ENCODE data around the gene CACNA1H. TPM values are rescaled to one million over a fixed set of nuclear protein-coding genes. Genes with fewer than 3 reads are reported as not detected.

The CACNA1H gene
- total RNA-seq: 1 to 10 TPM in 1 of 2 donors, under 1 TPM in 1; under 0.01 to 1.7 TPM

GRCh38 chr16:1152651-1153259, at the start of gene CACNA1H:
TSS of gene CACNA1H (plus strand) at chr16:1153106. CDS start at chr16:1153738, 632 bp downstream.

GRCh38 chr16:1225051-1225451, 72.1 kb downstream of the CACNA1H start, which contains the start of gene TPSG1:
TSS of gene TPSG1 (minus strand) at chr16:1225268. CDS start at chr16:1225252, 16 bp downstream.

GRCh38 chr16:1230084-1230470, 77.2 kb downstream of the CACNA1H start, which contains the start of gene TPSB2:
TSS of gene TPSB2 (minus strand) at chr16:1230184. CDS start at chr16:1229951, 233 bp downstream.

DNA sequence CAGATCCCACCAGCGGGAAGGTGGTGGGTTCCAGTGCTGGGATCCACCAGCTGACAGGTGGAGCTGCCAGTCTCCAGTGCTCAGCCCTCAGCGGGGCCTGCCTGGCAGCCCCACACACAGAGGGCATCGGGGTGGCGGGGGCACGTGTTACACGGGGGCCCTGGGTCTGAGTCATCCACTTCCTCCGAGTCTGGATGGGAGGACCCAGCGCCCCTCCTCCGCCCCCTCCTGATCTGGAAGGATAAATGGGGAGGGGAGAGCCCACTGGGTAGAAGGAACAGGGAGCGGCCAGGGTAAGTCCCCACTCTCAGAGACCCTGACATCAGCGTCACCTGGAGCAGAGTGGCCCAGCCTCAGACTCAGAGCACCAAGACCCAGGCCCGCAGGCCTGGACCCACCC, 87.5 kb downstream of the CACNA1H start, which contains the start of gene TPSAB1:
Gene TPSAB1, plus strand, starts transcription at position 270 of the 400 bp plus-strand sequence. CDS start 234 bp downstream, outside the sequence.

DNA sequence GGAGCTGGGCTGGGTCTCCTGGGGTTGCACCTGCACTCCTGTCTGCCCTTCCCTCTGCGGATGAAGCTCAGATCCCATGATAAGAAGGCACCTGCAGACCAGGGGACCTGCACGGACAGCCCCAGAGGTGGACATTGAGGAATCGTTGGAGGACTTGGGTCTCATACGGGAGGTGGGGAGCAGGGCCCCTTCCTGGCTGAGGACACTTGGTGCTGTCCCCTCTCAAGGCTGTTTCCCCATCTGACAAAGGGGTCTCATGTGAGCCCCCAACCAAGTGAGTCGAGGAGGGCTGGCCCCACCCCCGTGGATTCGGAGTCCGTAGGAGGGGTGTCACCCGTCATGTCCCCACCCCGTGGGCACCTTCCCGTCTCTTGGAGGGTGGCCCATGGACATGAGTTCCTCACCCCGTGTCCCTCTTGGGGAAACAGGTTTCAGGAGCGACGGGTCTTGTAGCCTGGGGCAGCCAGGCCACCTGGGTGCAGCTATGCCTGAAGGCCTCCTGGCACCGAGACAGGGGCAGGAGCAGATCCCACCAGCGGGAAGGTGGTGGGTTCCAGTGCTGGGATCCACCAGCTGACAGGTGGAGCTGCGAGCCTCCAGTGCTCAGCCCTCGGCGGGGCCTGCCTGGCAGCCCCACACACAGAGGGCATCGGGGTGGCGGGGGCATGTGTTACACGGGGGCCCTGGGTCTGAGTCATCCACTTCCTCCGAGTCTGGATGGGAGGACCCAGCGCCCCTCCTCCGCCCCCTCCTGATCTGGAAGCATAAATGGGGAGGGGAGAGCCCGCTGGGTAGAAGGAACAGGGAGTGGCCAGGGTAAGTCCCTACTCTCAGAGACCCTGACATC, 102.6 kb downstream of the CACNA1H start, which contains the start of gene TPSD1:
Gene TPSD1, plus strand, starts transcription at position 794 of the 847 bp plus-strand sequence. CDS start 212 bp downstream, outside the sequence.

Other genes starting within 250 kb of the CACNA1H start
- gene LMF1, start 182.1 kb upstream of the CACNA1H start, total RNA-seq: 10 to 100 TPM; 23.0 to 35.8 TPM
- gene SOX8, start 171.3 kb upstream of the CACNA1H start, total RNA-seq: 10 to 100 TPM in 1 of 2 donors, 1 to 10 TPM in 1; 1.0 to 14.3 TPM
- not detected for gene SSTR5, start 80.4 kb upstream of the CACNA1H start, total RNA-seq
- gene C1QTNF8, start 56.9 kb upstream of the CACNA1H start, total RNA-seq: not detected
- not detected for gene TPSG1, start 72.2 kb downstream of the CACNA1H start, total RNA-seq
- gene TPSB2, start 77.1 kb downstream of the CACNA1H start, total RNA-seq: not detected
- gene TPSAB1, start 87.6 kb downstream of the CACNA1H start, total RNA-seq: not detected
- not detected for gene TPSD1, start 103.0 kb downstream of the CACNA1H start, total RNA-seq
- 10 to 100 TPM; 50.9 to 69.9 TPM for gene UBE2I, start 156.5 kb downstream of the CACNA1H start, total RNA-seq
- under 1 TPM in 1 of 2 donors, not detected in 1; 0.34 TPM for gene BAIAP3, start 180.5 kb downstream of the CACNA1H start, total RNA-seq
- 10 to 100 TPM; 42.7 to 52.3 TPM for gene TSR3, start 198.8 kb downstream of the CACNA1H start, total RNA-seq
- 10 to 100 TPM; 28.3 to 47.5 TPM for gene GNPTG, start 198.8 kb downstream of the CACNA1H start, total RNA-seq

Measured in melanocyte of skin (primary cell).